ENCODE data around the gene CNGB1. TPM values are rescaled to one million over a fixed set of nuclear protein-coding genes. Genes with fewer than 3 reads are reported as not detected.
"Not testable (repeated sequence)": the region's sequence is repeated elsewhere in the genome, so short reads cannot be mapped to it uniquely, and the experiment has no call there.

The CNGB1 gene
- polyA plus RNA-seq, 1 of the 3 experiments (the other 2 are of a cell fraction): 0.05 TPM

DNA sequence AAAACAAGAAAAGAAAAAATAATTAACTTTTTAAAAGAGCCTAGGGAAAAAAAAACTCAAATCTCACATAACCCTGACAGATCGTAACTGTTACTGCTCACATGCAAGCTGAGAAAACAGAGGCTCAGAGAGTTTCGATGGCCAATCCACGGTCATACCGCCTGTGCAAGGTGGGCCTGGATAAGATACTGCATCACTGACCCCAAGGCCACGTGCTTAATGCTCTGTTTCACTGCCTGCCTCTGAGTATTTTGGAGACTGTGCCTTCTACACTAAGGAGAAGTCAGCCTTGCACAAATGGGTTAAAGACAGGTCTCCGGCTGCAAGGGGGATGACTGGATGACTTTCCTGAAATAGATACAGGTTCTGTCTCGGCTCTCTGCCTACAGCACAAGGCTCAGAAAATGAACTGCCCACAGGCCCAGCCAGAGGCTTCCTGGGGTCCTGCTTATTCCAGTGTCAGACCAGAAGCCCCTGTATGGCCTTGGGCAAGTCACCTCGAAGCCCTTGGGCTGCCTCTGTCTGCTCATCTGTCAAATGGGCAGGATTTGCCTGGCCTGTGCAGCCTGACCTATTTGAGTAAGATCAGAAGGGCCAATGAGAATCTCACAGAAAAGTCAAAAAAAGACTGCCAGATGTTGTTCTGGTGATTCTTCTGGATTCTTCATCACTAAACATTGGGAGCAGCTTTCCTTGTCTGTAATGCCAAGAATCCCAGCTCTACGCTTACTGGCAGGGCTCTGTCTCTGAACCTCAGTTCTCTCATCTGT is 25.8 kb downstream of the CNGB1 start:
- Histone ChIP-seq H3K27ac (ENCODE audit: low read depth in 2 of 2, low read length in 1 of 2) (no peak overlapping the region), H4K20me1 (ENCODE audit: insufficient read depth) (no peaks in the 10 kb centered on the region), H2AFZ (ENCODE audit: low read depth) (no peak overlapping the region), H3K9me3 (no peaks in the 10 kb centered on the region), H3K36me3 (replicated peaks in 1 of 2; ENCODE audit: control insufficient read depth in 1 of 2, insufficient read depth in 2 of 2, low read length in 1 of 2) (no peaks in the 10 kb centered on the region), H3F3A (replicated peaks; ENCODE audit: insufficient read depth) (no peaks in the 10 kb centered on the region), H3K4me2 (no peak overlapping the region), H3K27me3 (ENCODE audit: insufficient read depth) (no peaks in the 10 kb centered on the region; the same call in 1 of the 2 replicates), H3K4me3 (ENCODE audit: low read depth in 2 of 2, low read length in 1 of 2) (no peak overlapping the region), H3K9me2 (no peaks in the 10 kb centered on the region), H3K4me1 (ENCODE audit: control insufficient read depth in 1 of 2, insufficient read depth in 2 of 2, low read depth in 1 of 2, low read length in 1 of 2) (peaks cover 6 to 18% of the 10 kb centered on the region in 2 experiments; a peak in 2 of 4 replicates), H3K9ac (no peak overlapping the region), H3K79me2 (ENCODE audit: insufficient read depth) (no peaks in the 10 kb centered on the region)
- 88% methylated on average over 9 of the region's 9 CpGs for WGBS (ENCODE audit: low lambda C conversion rate)
- no peak for TF ChIP-seq RCOR1 (IDR thresholded peaks at IDR 0.05; ENCODE audit: low read length)
- TF ChIP-seq NFIC (IDR thresholded peaks at IDR 0.05; ENCODE audit: borderline replicate concordance): no peak
- TF ChIP-seq GATA2 (CRISPR knock-in tag; IDR thresholded peaks at IDR 0.05): no peak
- TF ChIP-seq TCF12 (IDR thresholded peaks at IDR 0.05): no peak
- no peak for TF ChIP-seq NRF1 (IDR thresholded peaks at IDR 0.05; ENCODE audit: low read depth, low read length)
- TF ChIP-seq FOXJ3 (CRISPR knock-in tag; IDR thresholded peaks at IDR 0.05): no peak
- TF ChIP-seq, protein P1, sequence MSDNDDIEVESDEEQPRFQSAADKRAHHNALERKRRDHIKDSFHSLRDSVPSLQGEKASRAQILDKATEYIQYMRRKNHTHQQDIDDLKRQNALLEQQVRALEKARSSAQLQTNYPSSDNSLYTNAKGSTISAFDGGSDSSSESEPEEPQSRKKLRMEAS (IDR thresholded peaks at IDR 0.05; ENCODE audit: low read depth): no peak
- no peak for TF ChIP-seq FOXM1 (IDR thresholded peaks at IDR 0.05; ENCODE audit: low read depth)
- no peak for TF ChIP-seq YY1 (IDR thresholded peaks at IDR 0.05; ENCODE audit: low read depth)
- TF ChIP-seq, protein P2, sequence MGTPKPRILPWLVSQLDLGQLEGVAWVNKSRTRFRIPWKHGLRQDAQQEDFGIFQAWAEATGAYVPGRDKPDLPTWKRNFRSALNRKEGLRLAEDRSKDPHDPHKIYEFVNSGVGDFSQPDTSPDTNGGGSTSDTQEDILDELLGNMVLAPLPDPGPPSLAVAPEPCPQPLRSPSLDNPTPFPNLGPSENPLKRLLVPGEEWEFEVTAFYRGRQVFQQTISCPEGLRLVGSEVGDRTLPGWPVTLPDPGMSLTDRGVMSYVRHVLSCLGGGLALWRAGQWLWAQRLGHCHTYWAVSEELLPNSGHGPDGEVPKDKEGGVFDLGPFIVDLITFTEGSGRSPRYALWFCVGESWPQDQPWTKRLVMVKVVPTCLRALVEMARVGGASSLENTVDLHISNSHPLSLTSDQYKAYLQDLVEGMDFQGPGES (IDR thresholded peaks at IDR 0.05; ENCODE audit: low read depth, low read length): no peak
- TF ChIP-seq, protein P3, sequence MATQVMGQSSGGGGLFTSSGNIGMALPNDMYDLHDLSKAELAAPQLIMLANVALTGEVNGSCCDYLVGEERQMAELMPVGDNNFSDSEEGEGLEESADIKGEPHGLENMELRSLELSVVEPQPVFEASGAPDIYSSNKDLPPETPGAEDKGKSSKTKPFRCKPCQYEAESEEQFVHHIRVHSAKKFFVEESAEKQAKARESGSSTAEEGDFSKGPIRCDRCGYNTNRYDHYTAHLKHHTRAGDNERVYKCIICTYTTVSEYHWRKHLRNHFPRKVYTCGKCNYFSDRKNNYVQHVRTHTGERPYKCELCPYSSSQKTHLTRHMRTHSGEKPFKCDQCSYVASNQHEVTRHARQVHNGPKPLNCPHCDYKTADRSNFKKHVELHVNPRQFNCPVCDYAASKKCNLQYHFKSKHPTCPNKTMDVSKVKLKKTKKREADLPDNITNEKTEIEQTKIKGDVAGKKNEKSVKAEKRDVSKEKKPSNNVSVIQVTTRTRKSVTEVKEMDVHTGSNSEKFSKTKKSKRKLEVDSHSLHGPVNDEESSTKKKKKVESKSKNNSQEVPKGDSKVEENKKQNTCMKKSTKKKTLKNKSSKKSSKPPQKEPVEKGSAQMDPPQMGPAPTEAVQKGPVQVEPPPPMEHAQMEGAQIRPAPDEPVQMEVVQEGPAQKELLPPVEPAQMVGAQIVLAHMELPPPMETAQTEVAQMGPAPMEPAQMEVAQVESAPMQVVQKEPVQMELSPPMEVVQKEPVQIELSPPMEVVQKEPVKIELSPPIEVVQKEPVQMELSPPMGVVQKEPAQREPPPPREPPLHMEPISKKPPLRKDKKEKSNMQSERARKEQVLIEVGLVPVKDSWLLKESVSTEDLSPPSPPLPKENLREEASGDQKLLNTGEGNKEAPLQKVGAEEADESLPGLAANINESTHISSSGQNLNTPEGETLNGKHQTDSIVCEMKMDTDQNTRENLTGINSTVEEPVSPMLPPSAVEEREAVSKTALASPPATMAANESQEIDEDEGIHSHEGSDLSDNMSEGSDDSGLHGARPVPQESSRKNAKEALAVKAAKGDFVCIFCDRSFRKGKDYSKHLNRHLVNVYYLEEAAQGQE (IDR thresholded peaks at IDR 0.05; ENCODE audit: low read depth, low read length): no peak
- TF ChIP-seq, protein P4, sequence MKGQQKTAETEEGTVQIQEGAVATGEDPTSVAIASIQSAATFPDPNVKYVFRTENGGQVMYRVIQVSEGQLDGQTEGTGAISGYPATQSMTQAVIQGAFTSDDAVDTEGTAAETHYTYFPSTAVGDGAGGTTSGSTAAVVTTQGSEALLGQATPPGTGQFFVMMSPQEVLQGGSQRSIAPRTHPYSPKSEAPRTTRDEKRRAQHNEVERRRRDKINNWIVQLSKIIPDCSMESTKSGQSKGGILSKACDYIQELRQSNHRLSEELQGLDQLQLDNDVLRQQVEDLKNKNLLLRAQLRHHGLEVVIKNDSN (IDR thresholded peaks at IDR 0.05; ENCODE audit: borderline replicate concordance, low read depth): no peak
- no peak for TF ChIP-seq MXI1 (IDR thresholded peaks at IDR 0.05; ENCODE audit: low read depth, low read length)
- no peak for TF ChIP-seq TAF1 (IDR thresholded peaks at IDR 0.05; ENCODE audit: borderline replicate concordance, low read depth, low read length)
- TF ChIP-seq RAD21 (IDR thresholded peaks at IDR 0.05; ENCODE audit: low read length): no peak
- TF ChIP-seq RFX5 (IDR thresholded peaks at IDR 0.05; ENCODE audit: low read length): no peak
- no peak for TF ChIP-seq GABPA (IDR thresholded peaks at IDR 0.05; ENCODE audit: low read depth)
- CTCF ChIA-PET: interaction anchor here (2.1 kb wide), 1 partner anchor 11 kb away, joined by 5 read pairs; no protein-coding TSS in a partner anchor
- POLR2A ChIA-PET: no interaction called here
- DNase-seq: no peak

DNA sequence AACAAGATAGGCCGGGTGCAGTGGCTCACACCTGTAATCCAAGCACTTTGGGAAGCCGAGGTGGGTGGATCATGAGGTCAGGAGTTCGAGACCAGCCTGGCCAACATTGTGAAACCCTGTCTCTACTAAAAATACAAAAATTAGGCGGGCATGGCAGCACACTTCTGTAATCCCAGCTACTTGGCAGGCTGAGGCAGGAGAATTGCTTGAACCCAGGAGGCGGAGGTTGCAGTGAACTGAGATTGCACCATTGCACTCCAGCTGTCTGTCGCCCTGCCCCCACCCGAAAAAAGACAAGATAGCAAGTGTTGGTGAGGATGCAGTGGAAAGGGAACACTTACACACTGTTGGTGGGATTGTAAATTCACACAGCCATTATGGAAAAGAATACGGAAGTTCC is 27.5 kb downstream of the CNGB1 start:
- POLR2A ChIA-PET; H3F3A ChIP-seq (replicated peaks; ENCODE audit: insufficient read depth); H3K27me3 ChIP-seq (ENCODE audit: insufficient read depth); H3K9me2 ChIP-seq; H3K9me3 ChIP-seq; H3K9ac ChIP-seq; H3K4me2 ChIP-seq; H3K79me2 ChIP-seq (ENCODE audit: insufficient read depth); H2AFZ ChIP-seq (ENCODE audit: low read depth); H3K4me3 ChIP-seq (ENCODE audit: low read depth in 2 of 2, low read length in 1 of 2); H3K36me3 ChIP-seq (replicated peaks in 1 of 2; ENCODE audit: control insufficient read depth in 1 of 2, insufficient read depth in 2 of 2, low read length in 1 of 2); DNase-seq; H4K20me1 ChIP-seq (ENCODE audit: insufficient read depth); H3K27ac ChIP-seq (ENCODE audit: low read depth in 2 of 2, low read length in 1 of 2): not testable (repeated sequence)
- CTCF ChIA-PET: interaction anchor here (1.5 kb wide), 1 partner anchor 55 kb away, joined by 3 read pairs; no protein-coding TSS in a partner anchor
- H3K4me1 ChIP-seq (ENCODE audit: control insufficient read depth in 1 of 2, insufficient read depth in 2 of 2, low read depth in 1 of 2, low read length in 1 of 2): peaks cover 6 to 20% of the 10 kb centered on the region in 2 experiments; a peak in 2 of 4 replicates
- 79% methylated on average over 8 of the region's 8 CpGs for WGBS (ENCODE audit: low lambda C conversion rate)

DNA sequence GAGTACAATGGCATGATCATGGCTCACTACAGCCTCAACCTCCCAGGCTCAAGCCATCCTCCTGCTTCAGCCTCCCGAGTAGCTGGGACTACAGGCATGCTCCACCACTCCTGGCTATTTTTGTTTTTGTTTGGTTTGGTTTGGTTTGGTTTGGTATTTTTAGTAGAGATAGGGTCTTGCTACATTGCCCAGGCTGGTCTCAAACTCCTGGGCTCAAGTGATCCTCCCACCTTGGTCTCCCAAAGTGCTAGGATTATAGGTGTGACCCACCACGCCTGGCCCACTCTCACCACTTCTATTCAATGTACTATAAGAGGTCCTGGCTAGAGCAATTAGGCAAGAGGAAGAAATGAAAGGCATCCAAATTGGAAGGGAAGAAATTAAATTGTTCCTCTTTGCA is 29.0 kb downstream of the CNGB1 start:
- H3F3A ChIP-seq (replicated peaks; ENCODE audit: insufficient read depth); H3K4me3 ChIP-seq (ENCODE audit: low read depth in 2 of 2, low read length in 1 of 2); H3K36me3 ChIP-seq (replicated peaks in 1 of 2; ENCODE audit: control insufficient read depth in 1 of 2, insufficient read depth in 2 of 2, low read length in 1 of 2); H3K4me2 ChIP-seq; H3K9ac ChIP-seq; CTCF ChIA-PET; H3K9me2 ChIP-seq; POLR2A ChIA-PET; H3K9me3 ChIP-seq; H3K79me2 ChIP-seq (ENCODE audit: insufficient read depth); H3K27ac ChIP-seq (ENCODE audit: low read depth in 2 of 2, low read length in 1 of 2); DNase-seq; H4K20me1 ChIP-seq (ENCODE audit: insufficient read depth); H2AFZ ChIP-seq (ENCODE audit: low read depth); H3K27me3 ChIP-seq (ENCODE audit: insufficient read depth): not testable (repeated sequence)
- H3K4me1 ChIP-seq (ENCODE audit: control insufficient read depth in 1 of 2, insufficient read depth in 2 of 2, low read depth in 1 of 2, low read length in 1 of 2): peaks cover 6 to 20% of the 10 kb centered on the region in 2 experiments; a peak in 2 of 4 replicates
- 68% methylated on average over 2 of the region's 2 CpGs for WGBS (ENCODE audit: low lambda C conversion rate)

Data from SK-N-SH (cell line).